Activated CD8-positive, alpha-beta memory T cell treated with anti-CD3 and anti-CD28 coated beads for 24 hours (primary cell): ENCODE measurements around the gene PPP1R1C.

ENCODE experiments used
- DNase-seq: peaks from one replicate; pipeline ENCODE4 v3.0.0-alpha.2; 2020

The PPP1R1C gene

GRCh38 chr2:182115258-182115657 is 129.6 kb downstream of the PPP1R1C start:
- no peak for DNase-seq

DNA sequence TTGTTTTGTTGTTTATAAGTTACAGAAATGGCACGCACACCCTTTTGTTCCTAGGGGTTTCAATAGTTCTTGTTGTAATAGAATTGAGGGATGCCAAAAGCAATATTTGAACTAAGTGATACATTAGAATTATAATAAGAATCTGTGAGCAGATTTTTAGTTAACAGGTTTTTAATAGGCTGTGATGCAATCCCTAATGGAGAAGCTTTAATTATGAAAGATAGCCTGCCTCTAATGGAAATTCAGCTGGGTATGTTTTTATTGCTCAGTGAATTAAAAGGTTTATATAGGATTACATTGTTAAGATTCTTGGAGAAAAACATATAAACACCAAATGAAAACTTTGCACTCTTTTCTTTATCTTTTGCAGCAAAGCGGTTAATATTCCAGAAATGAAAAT is 131.1 kb downstream of the PPP1R1C start:
- DNase-seq = no peak

GRCh38 chr2:182117196-182117595 is 131.5 kb downstream of the PPP1R1C start:
- DNase-seq = no peak

- DNase-seq = no peak
These were observed 143.4 kb downstream of the PPP1R1C start for GRCh38 chr2:182128821-182129707.

DNA sequence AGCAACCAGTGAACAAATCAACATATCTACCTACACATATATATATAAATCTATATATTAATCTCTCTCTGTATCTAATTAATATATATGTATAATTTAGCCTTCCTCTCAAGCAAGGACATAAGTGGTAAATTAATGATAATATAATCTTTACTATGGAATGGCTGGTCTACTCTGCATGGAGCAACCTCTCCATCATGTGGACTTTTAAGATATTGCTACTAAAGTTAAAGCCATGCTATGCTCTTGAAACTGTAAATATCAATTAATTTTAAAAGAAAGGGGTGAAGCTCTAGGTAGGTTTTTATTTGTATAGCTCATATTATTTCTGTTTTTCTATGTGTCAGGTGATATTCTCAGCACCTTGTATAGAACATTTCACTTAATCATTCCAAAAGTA is 147.0 kb downstream of the PPP1R1C start:
- no peak for DNase-seq

DNA sequence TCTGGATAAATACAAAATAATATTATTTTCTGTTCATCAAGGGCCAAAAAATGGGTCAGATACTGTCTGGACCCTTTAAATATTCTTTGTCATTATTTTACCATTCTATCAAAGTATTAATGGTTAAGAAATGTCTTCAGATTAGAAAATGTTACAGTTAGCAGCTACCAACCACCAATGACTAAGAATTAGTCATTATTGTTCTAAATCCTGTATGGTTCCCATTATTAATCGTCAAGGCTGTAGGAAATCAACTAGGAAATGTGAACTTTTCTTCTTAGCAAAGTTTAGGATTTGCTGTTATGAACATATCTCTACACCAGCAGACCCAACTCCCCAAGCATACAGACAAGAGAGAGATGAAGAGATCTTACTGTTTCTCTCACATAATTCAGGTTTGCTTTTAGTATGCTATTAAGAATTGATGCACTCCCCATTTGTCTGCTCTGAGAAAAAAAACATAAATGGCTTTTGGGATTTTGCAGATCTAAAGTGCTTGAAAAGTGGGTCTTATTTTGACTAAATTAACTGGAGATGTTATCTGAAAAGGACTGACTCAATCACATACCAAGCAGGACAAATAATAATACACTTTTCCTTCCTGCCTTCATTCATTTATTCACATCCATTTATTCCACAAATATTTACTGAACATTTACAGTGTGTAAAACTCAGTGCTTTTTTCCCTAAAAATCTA is 147.7 kb downstream of the PPP1R1C start:
- DNase-seq = no peak

GRCh38 chr2:182134201-182134600 is 148.5 kb downstream of the PPP1R1C start:
- DNase-seq = no peak

DNA sequence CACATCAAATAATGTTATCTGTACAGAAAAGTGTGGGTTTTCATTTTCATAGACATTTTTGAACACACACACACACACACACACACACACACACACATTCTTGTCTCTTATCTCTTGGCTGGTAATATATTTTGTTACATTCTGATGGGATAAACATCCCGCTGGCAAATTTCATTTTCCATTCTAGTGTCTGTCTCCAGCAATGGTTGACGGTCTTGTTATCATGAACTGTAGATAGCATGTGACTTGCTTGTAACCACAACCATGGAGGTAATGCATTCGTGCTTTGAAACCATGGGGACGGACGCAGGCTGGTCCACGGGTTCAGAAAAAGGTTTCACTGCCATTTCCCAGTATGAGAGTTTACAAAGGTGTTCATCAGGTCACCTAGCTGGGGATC is 156.4 kb downstream of the PPP1R1C start:
- DNase-seq = no peak

- no peak for DNase-seq
These were observed 158.6 kb downstream of the PPP1R1C start for GRCh38 chr2:182144041-182144775.

- DNase-seq = no peak
These were observed 159.1 kb downstream of the PPP1R1C start for GRCh38 chr2:182144776-182145165.

- DNase-seq = no peak
These were observed 162.7 kb downstream of the PPP1R1C start for GRCh38 chr2:182148344-182148743.

DNA sequence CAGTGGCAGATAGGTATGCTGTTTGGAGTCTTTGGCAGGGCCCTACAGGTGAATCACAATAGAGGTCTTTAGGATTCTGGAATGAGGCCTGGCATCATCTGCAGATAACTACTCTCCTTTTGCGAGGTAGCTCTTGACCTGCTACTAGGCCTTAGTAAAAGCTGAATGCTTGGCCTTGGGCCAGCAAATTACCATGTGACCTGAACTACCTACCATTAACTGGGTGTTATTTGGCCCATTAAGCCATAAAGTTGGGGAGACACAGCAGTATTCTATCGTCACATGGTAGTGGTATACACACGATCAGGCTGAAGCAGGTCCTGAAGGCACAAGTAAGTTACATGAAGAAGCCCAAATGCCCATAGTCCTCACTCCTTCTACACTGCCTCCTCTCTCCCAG is 178.2 kb downstream of the PPP1R1C start:
- DNase-seq = no peak

DNA sequence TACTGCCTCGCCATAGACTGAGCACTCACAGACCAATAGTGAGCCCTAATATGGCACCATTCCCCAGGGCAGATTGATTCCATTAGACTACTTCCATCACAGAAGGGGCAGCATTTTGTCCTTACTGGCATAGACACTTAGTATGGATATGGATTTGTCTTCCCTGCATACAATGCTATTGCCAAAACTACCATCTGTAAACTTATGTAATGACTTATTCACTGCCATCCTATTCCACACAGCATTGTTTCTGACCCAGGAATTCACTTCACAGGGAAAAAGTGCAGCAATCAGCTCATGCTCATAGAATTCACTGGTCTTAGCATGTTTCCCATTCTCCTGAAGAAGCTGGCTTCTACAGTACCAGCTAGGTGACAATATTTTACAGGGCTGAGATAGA is 179.0 kb downstream of the PPP1R1C start:
- DNase-seq = no peak

- no peak for DNase-seq
These were observed 179.5 kb downstream of the PPP1R1C start for GRCh38 chr2:182165202-182165601.

GRCh38 chr2:182166406-182166805 is 180.8 kb downstream of the PPP1R1C start:
- DNase-seq = no peak

DNA sequence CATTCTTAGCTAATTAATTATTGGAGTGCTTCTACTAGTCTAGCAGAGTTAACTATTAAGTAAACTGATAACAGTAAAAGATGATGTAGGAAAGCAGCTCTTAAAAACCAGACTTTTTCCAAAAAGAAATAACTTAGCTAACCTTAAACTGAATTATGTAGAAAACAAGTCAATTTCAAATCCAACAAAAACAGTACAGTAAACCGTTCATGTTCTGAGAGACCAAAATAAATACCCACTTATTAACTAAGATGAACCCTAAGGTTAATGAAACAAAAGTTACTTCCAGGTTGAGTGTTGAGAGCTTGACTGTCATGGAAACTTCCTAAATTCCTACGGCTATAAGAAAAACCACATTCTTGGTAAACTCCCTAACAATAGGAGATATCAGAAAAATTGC is 181.2 kb downstream of the PPP1R1C start:
- no peak for DNase-seq
